Measurements from ENCODE around the gene CST7. TPM values are rescaled to one million over a fixed set of nuclear protein-coding genes. Genes with fewer than 3 reads are reported as not detected.

The CST7 gene
- total RNA-seq: not detected in 2 replicates

GRCh38 chr20:24948939-24949679 is at the start of gene CST7:
CST7 (plus strand) TSS chr20:24949269; CDS start chr20:24949506, 237 bp downstream.

GRCh38 chr20:24992487-24993205 is 43.6 kb downstream of the CST7 start, which contains the start of gene APMAP:
APMAP (minus strand) TSS chr20:24992751; CDS start chr20:24992688, 63 bp downstream.

Other genes starting within 250 kb of the CST7 start
- gene APMAP, start 43.5 kb downstream of the CST7 start, total RNA-seq: 93.7 and 146 TPM in 2 replicates
- gene ACSS1, start 108.9 kb downstream of the CST7 start, total RNA-seq: 2.3 and 6.8 TPM in 2 replicates
- gene VSX1, start 132.9 kb downstream of the CST7 start, total RNA-seq: not detected in 2 replicates
- 44.3 and 81.9 TPM in 2 replicates for gene ENTPD6, start 246.4 kb downstream of the CST7 start, total RNA-seq